Middle frontal gyrus (tissue), 1 donor: ENCODE data around the gene ZRANB2.

ENCODE experiments used
- DNase-seq: peaks from one replicate; pipeline ENCODE4 v3.0.0-alpha.2; 2015; ENCODE audit warnings: low spot score; ENCODE audit errors: extremely low spot score

Gene ZRANB2

GRCh38 chr1:71028981-71029380 lies 51.9 kb downstream of the ZRANB2 start:
- DNase-seq, result no peak

- no peak for DNase-seq
Observed at GRCh38 chr1:71027991-71028390, 52.8 kb downstream of the ZRANB2 start.

- DNase-seq, result no peak
Observed at GRCh38 chr1:71026093-71026492, 54.7 kb downstream of the ZRANB2 start.

- DNase-seq, result no peak
Observed at GRCh38 chr1:71023515-71023914, 57.3 kb downstream of the ZRANB2 start.

GRCh38 chr1:71019233-71019969 lies 61.4 kb downstream of the ZRANB2 start:
- DNase-seq, result no peak

- no peak for DNase-seq
Observed at GRCh38 chr1:71018791-71019190, 62.0 kb downstream of the ZRANB2 start.

- DNase-seq, result no peak
Observed at GRCh38 chr1:71015745-71016144, 65.1 kb downstream of the ZRANB2 start.

- DNase-seq, result no peak
Observed at GRCh38 chr1:71014178-71014579, 66.7 kb downstream of the ZRANB2 start.
